ENCODE measurements around the gene BCL7C.

- TF ChIP-seq, protein P1, sequence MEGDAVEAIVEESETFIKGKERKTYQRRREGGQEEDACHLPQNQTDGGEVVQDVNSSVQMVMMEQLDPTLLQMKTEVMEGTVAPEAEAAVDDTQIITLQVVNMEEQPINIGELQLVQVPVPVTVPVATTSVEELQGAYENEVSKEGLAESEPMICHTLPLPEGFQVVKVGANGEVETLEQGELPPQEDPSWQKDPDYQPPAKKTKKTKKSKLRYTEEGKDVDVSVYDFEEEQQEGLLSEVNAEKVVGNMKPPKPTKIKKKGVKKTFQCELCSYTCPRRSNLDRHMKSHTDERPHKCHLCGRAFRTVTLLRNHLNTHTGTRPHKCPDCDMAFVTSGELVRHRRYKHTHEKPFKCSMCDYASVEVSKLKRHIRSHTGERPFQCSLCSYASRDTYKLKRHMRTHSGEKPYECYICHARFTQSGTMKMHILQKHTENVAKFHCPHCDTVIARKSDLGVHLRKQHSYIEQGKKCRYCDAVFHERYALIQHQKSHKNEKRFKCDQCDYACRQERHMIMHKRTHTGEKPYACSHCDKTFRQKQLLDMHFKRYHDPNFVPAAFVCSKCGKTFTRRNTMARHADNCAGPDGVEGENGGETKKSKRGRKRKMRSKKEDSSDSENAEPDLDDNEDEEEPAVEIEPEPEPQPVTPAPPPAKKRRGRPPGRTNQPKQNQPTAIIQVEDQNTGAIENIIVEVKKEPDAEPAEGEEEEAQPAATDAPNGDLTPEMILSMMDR (IDR thresholded peaks at IDR 0.05), result no peak
- TF ChIP-seq TCF7L2 (IDR thresholded peaks at IDR 0.05; ENCODE audit: low read depth, low read length) (0 out of 2 replicates have a peak, but pooled peaks have one; percentile 5), POLR2AphosphoS5 (IDR thresholded peaks at IDR 0.05; ENCODE audit: low read depth, low read length) (no peak)
- TF ChIP-seq, protein P2, sequence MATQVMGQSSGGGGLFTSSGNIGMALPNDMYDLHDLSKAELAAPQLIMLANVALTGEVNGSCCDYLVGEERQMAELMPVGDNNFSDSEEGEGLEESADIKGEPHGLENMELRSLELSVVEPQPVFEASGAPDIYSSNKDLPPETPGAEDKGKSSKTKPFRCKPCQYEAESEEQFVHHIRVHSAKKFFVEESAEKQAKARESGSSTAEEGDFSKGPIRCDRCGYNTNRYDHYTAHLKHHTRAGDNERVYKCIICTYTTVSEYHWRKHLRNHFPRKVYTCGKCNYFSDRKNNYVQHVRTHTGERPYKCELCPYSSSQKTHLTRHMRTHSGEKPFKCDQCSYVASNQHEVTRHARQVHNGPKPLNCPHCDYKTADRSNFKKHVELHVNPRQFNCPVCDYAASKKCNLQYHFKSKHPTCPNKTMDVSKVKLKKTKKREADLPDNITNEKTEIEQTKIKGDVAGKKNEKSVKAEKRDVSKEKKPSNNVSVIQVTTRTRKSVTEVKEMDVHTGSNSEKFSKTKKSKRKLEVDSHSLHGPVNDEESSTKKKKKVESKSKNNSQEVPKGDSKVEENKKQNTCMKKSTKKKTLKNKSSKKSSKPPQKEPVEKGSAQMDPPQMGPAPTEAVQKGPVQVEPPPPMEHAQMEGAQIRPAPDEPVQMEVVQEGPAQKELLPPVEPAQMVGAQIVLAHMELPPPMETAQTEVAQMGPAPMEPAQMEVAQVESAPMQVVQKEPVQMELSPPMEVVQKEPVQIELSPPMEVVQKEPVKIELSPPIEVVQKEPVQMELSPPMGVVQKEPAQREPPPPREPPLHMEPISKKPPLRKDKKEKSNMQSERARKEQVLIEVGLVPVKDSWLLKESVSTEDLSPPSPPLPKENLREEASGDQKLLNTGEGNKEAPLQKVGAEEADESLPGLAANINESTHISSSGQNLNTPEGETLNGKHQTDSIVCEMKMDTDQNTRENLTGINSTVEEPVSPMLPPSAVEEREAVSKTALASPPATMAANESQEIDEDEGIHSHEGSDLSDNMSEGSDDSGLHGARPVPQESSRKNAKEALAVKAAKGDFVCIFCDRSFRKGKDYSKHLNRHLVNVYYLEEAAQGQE (IDR thresholded peaks at IDR 0.05; ENCODE audit: insufficient read depth in 1 of 2, low read depth in 2 of 2, low read length in 1 of 2), result no peak
Measured at GRCh38 chr16:30922960-30923535, 29.2 kb upstream of the BCL7C start.
